Kidney (tissue), 14 donors: ENCODE results near the gene ATP8A2. TPM values are rescaled to one million over a fixed set of nuclear protein-coding genes. Genes with fewer than 3 reads are reported as not detected.
A peak's percentile ranks its signal among the peaks of the same experiment; 100 is the strongest.
"Not testable (repeated sequence)": the region's sequence is repeated elsewhere in the genome, so short reads cannot be mapped to it uniquely, and the experiment has no call there.

Experiments
- DNase-seq, 5 donors: peaks; one replicate each; pipeline ENCODE4 v3.0.0-alpha.2; 2013 to 2020
- FAIRE-seq: peaks from 2 replicates; lab custom pipeline; 2012; peaks lifted over from hg19 to GRCh38; lab: Jason Lieb, UNC
- H3K27ac ChIP-seq, 2 donors: one replicate each; pipeline ENCODE4 v1.7.0; 2013; ENCODE audit warnings: low read depth in 2 of 2, low read length in 2 of 2, inconsistent platforms in 1 of 2
- H3K27me3 ChIP-seq: one replicate; pipeline ENCODE4 v1.7.1; 2013; ENCODE audit warnings: low read length, inconsistent platforms; ENCODE audit not compliant: control insufficient read depth, insufficient read depth
- H3K36me3 ChIP-seq, 3 donors: one replicate each; pipeline versions ENCODE4 v1.7.0 to v1.7.1; 2013; ENCODE audit warnings: low read length in 3 of 3, control low read depth in 1 of 3, inconsistent platforms in 1 of 3; ENCODE audit not compliant: insufficient read depth in 3 of 3, control insufficient read depth in 2 of 3
- H3K4me1 ChIP-seq, 3 donors: one replicate each; pipeline versions ENCODE4 v1.7.0 to v1.7.1; 2013; ENCODE audit warnings: low read length in 3 of 3, inconsistent platforms in 1 of 3, low read depth in 1 of 3; ENCODE audit not compliant: control insufficient read depth in 2 of 3, insufficient read depth in 2 of 3
- H3K4me3 ChIP-seq, 3 donors: one replicate each; pipeline versions ENCODE4 v1.7.0 to v1.8.1; 2013; ENCODE audit warnings: low read length in 3 of 3, control low read depth in 1 of 3, inconsistent platforms in 1 of 3
- H3K9ac ChIP-seq, 3 donors: one replicate each; pipeline versions ENCODE4 v1.7.0 to v1.7.1; 2013; ENCODE audit warnings: low read length in 3 of 3, control low read depth in 1 of 3, inconsistent platforms in 1 of 3
- H3K9me3 ChIP-seq, 3 donors: one replicate each; pipeline versions ENCODE4 v1.7.0 to v1.7.1; 2013; ENCODE audit warnings: low read length in 3 of 3, control low read depth in 1 of 3, inconsistent platforms in 1 of 3; ENCODE audit not compliant: control insufficient read depth in 2 of 3, insufficient read depth in 1 of 3
- CTCF ChIP-seq: IDR thresholded peaks from 3 replicates; pipeline ENCODE4 v1.5.1; 2012; ENCODE audit warnings: mild to moderate bottlenecking, moderate library complexity, borderline replicate concordance; ENCODE audit not compliant: insufficient read depth; ENCODE audit errors: extremely low read depth
- intact Hi-C: fragments of 100-400 bp; cut with DNase I; formaldehyde crosslinking; loops from one replicate; pipeline ENCODE4 v1.11.1; 2022
- polyA plus RNA-seq: library from polyadenylated mRNA; stranded (reverse); fragments of 350-450 nt; fragmentation: Illumina TruSeq; extraction: RNeasy Lipid Tissue Mini Kit (QIAGEN cat#74804); gene quantifications from one replicate; pipeline ENCODE4 v1.2.3, GENCODE V29; 2014; ENCODE audit warnings: low read depth, low replicate concordance; ENCODE audit not compliant: insufficient read depth
- total RNA-seq: library from RNA; stranded (reverse); fragmentation: NEBNext Ultra II Directional; extraction: Animal tissue kit (Norgen Biotek cat#: 25700); gene quantifications from one replicate; pipeline ENCODE4 v1.2.1, GENCODE V29; 2021
- donor health status: control.
- donor health status: control.
- donor health status: control.
- donor health status: control.
- donor health status: control.
- donor health status: DM: yes; HTN: yes; CAD: no.
- donor health status: Normal renal cell carcinoma (clear cell type).

The ATP8A2 gene
- total and polyA plus RNA-seq, 2 donors from 2014 or later: 0.50 to 0.73 TPM

GRCh38 chr13:25541434-25542123, 169.8 kb downstream of the ATP8A2 start:
- Histone ChIP-seq H3K27ac (no peak overlapping the region), H3K9ac (no peak overlapping the region), H3K36me3 (no peaks in the 10 kb centered on the region), H3K4me3 (no peak overlapping the region), H3K4me1 (no peaks in the 10 kb centered on the region), H3K27me3 (no peaks in the 10 kb centered on the region), H3K9me3 (no peaks in the 10 kb centered on the region)
- DNase-seq: no peak
- intact Hi-C loops: no loop called here
- no peak for FAIRE-seq
- TF ChIP-seq CTCF: no peak

- H3K36me3 ChIP-seq, H3K27me3 ChIP-seq, H3K27ac ChIP-seq, intact Hi-C loops, FAIRE-seq, H3K4me1 ChIP-seq, H3K4me3 ChIP-seq, H3K9me3 ChIP-seq, H3K9ac ChIP-seq, DNase-seq: not testable (repeated sequence)
Observed at GRCh38 chr13:25548991-25549390, 177.2 kb downstream of the ATP8A2 start.

- no peak overlapping the region for H3K9ac ChIP-seq
- no peaks in the 10 kb centered on the region for H3K9me3 ChIP-seq
- intact Hi-C loops: no loop called here
- FAIRE-seq (no peak), DNase-seq (no peak)
- H3K27me3 ChIP-seq: no peaks in the 10 kb centered on the region
- H3K27ac ChIP-seq: no peak overlapping the region
- TF ChIP-seq CTCF: no peak
- no peaks in the 10 kb centered on the region for H3K4me1 ChIP-seq
- H3K4me3 ChIP-seq: no peak overlapping the region
- H3K36me3 ChIP-seq: no peaks in the 10 kb centered on the region
Observed at GRCh38 chr13:25561812-25562211, 190.0 kb downstream of the ATP8A2 start.

- intact Hi-C loops: no loop called here
- no peak for FAIRE-seq
Observed at GRCh38 chr13:25570185-25570584, 198.4 kb downstream of the ATP8A2 start.

More at GRCh38 chr13:25570185-25570584, 198.4 kb downstream of the ATP8A2 start:
- Histone ChIP-seq H3K9ac (no peak overlapping the region), H3K9me3 (no peaks in the 10 kb centered on the region), H3K27me3 (no peaks in the 10 kb centered on the region), H3K4me1 (no peaks in the 10 kb centered on the region), H3K27ac (no peak overlapping the region), H3K4me3 (no peak overlapping the region), H3K36me3 (no peaks in the 10 kb centered on the region)
- TF ChIP-seq CTCF: no peak
- peak in 1 of 5 donors; percentile 34 for DNase-seq
